ENCODE data around the gene CEBPG. TPM values are rescaled to one million over a fixed set of nuclear protein-coding genes. Genes with fewer than 3 reads are reported as not detected.

The CEBPG gene
- total RNA-seq, 2 experiments from 2014 or later, result 15.5 TPM

GRCh38 chr19:33333151-33333550 lies 40.4 kb upstream of the CEBPG start:
- Mint-ChIP-seq H3K27ac (no peak overlapping the region), H3K4me1 (ENCODE audit: low read depth) (no peaks in the 10 kb centered on the region), H3K27me3 (peaks cover 20% of the 10 kb centered on the region), H3K4me3 (no peak overlapping the region), H3K36me3 (ENCODE audit: low read depth) (no peaks in the 10 kb centered on the region), H3K9me3 (no peaks in the 10 kb centered on the region)
- ChIA-PET CTCF (no interaction called here), POLR2A (no interaction called here)
- DNase-seq (no peak), ATAC-seq (ENCODE audit: poor library complexity) (no peak)
- intact Hi-C loops (cut with DNase I, micrococcal nuclease), result no loop called here
- no peak for TF ChIP-seq CTCF (IDR thresholded peaks at IDR 0.05)
- Histone ChIP-seq H3K9me3 (ENCODE audit: control insufficient read depth in 1 of 2, insufficient read depth in 1 of 2, low read length in 2 of 2) (no peaks in the 10 kb centered on the region), H3K4me1 (ENCODE audit: insufficient read depth, low read length) (no peaks in the 10 kb centered on the region), H3K27ac (ENCODE audit: low read depth in 1 of 2, low read length in 2 of 2) (no peak overlapping the region), H3K27me3 (ENCODE audit: control insufficient read depth in 1 of 2, insufficient read depth in 2 of 2, low read length in 2 of 2) (peaks cover 0 to 2% of the 10 kb centered on the region in 2 experiments), H3K4me3 (ENCODE audit: low read length) (no peak overlapping the region), H3K36me3 (ENCODE audit: insufficient read depth, low read length) (no peaks in the 10 kb centered on the region)

- Histone ChIP-seq H3K36me3 (ENCODE audit: insufficient read depth, low read length) (no peaks in the 10 kb centered on the region), H3K27me3 (ENCODE audit: control insufficient read depth in 1 of 2, insufficient read depth in 2 of 2, low read length in 2 of 2) (peaks cover 0 to 2% of the 10 kb centered on the region in 2 experiments), H3K4me1 (ENCODE audit: insufficient read depth, low read length) (no peaks in the 10 kb centered on the region), H3K9me3 (ENCODE audit: control insufficient read depth in 1 of 2, insufficient read depth in 1 of 2, low read length in 2 of 2) (no peaks in the 10 kb centered on the region), H3K4me3 (ENCODE audit: low read length) (no peak overlapping the region), H3K27ac (ENCODE audit: low read depth in 1 of 2, low read length in 2 of 2) (no peak overlapping the region)
- Mint-ChIP-seq H3K4me1 (ENCODE audit: low read depth) (no peaks in the 10 kb centered on the region), H3K9me3 (no peaks in the 10 kb centered on the region), H3K27me3 (peaks cover 21% of the 10 kb centered on the region), H3K36me3 (ENCODE audit: low read depth) (no peaks in the 10 kb centered on the region), H3K27ac (no peak overlapping the region), H3K4me3 (no peak overlapping the region)
- DNase-seq, result no peak
- POLR2A ChIA-PET, result no interaction called here
- TF ChIP-seq CTCF (IDR thresholded peaks at IDR 0.05), result no peak
- CTCF ChIA-PET, result no interaction called here
- ATAC-seq (ENCODE audit: poor library complexity), result no peak
- intact Hi-C loops (cut with DNase I, micrococcal nuclease), result no loop called here
Measured at GRCh38 chr19:33333642-33334041, 39.9 kb upstream of the CEBPG start.

GRCh38 chr19:33334271-33334670 lies 39.2 kb upstream of the CEBPG start:
- Mint-ChIP-seq H3K27me3 (peaks cover 25% of the 10 kb centered on the region), H3K27ac (no peak overlapping the region), H3K36me3 (ENCODE audit: low read depth) (no peaks in the 10 kb centered on the region), H3K4me1 (ENCODE audit: low read depth) (no peaks in the 10 kb centered on the region), H3K9me3 (no peaks in the 10 kb centered on the region), H3K4me3 (no peak overlapping the region)
- H3K9me3 ChIP-seq (ENCODE audit: control insufficient read depth in 1 of 2, insufficient read depth in 1 of 2, low read length in 2 of 2), result no peaks in the 10 kb centered on the region
- H3K4me3 ChIP-seq (ENCODE audit: low read length), result no peak overlapping the region
- H3K27ac ChIP-seq (ENCODE audit: low read depth in 1 of 2, low read length in 2 of 2), result no peak overlapping the region
- H3K36me3 ChIP-seq (ENCODE audit: insufficient read depth, low read length), result no peaks in the 10 kb centered on the region
- no peaks in the 10 kb centered on the region for H3K4me1 ChIP-seq (ENCODE audit: insufficient read depth, low read length)
- ChIA-PET POLR2A (no interaction called here), CTCF (interaction anchor here (1.0 kb wide), 1 partner anchor 73 kb away, joined by 3 read pairs; no protein-coding TSS in a partner anchor)
- peaks cover 0 to 2% of the 10 kb centered on the region in 2 experiments for H3K27me3 ChIP-seq (ENCODE audit: control insufficient read depth in 1 of 2, insufficient read depth in 2 of 2, low read length in 2 of 2)
- DNase-seq (no peak), ATAC-seq (ENCODE audit: poor library complexity) (no peak)
- no peak for TF ChIP-seq CTCF (IDR thresholded peaks at IDR 0.05)
- intact Hi-C loops (cut with DNase I, micrococcal nuclease), result no loop called here

Data from CD4-positive, alpha-beta T cell (primary cell).